Measurements from ENCODE around the gene TMEM236.

DNA sequence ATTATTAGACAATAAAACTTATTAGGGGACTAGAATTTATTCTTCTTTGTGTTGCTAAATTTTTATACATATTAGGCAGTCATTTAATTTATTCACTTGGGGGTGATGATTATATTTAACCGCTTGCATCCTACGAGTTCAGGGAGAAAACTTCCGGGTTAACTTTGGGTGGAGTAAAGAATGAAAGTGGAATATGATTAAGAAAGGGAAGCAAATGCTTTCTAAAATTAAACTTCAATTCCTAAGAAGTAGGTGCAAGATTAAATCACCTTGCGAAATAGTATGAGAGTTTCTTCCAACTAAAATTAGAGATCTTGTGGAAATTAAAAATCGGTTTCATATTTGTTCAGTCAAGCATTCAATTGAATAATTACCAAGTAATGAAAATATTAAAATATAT is 90.6 kb downstream of the TMEM236 start:
- TF ChIP-seq, protein P1, sequence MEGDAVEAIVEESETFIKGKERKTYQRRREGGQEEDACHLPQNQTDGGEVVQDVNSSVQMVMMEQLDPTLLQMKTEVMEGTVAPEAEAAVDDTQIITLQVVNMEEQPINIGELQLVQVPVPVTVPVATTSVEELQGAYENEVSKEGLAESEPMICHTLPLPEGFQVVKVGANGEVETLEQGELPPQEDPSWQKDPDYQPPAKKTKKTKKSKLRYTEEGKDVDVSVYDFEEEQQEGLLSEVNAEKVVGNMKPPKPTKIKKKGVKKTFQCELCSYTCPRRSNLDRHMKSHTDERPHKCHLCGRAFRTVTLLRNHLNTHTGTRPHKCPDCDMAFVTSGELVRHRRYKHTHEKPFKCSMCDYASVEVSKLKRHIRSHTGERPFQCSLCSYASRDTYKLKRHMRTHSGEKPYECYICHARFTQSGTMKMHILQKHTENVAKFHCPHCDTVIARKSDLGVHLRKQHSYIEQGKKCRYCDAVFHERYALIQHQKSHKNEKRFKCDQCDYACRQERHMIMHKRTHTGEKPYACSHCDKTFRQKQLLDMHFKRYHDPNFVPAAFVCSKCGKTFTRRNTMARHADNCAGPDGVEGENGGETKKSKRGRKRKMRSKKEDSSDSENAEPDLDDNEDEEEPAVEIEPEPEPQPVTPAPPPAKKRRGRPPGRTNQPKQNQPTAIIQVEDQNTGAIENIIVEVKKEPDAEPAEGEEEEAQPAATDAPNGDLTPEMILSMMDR (IDR thresholded peaks at IDR 0.05) = no peak
- TF ChIP-seq, protein P2, sequence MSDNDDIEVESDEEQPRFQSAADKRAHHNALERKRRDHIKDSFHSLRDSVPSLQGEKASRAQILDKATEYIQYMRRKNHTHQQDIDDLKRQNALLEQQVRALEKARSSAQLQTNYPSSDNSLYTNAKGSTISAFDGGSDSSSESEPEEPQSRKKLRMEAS (IDR thresholded peaks at IDR 0.05; ENCODE audit: low read depth) = no peak
- TF ChIP-seq YY1 (IDR thresholded peaks at IDR 0.05; ENCODE audit: low read depth) (no peak), RAD21 (IDR thresholded peaks at IDR 0.05; ENCODE audit: low read length) (no peak), NRF1 (IDR thresholded peaks at IDR 0.05; ENCODE audit: low read depth, low read length) (no peak), POLR2AphosphoS5 (IDR thresholded peaks at IDR 0.05; ENCODE audit: low read depth, low read length) (no peak), NFIC (IDR thresholded peaks at IDR 0.05; ENCODE audit: borderline replicate concordance) (no peak)

All from SK-N-SH (cell line).